Activated CD4-positive, alpha-beta T cell treated with anti-CD3 and anti-CD28 coated beads for 48 hours (primary cell): ENCODE measurements around the gene FAM53A.

Experiments
- DNase-seq: peaks from one replicate; pipeline ENCODE4 v3.0.0-alpha.2; 2020

Gene FAM53A

GRCh38 chr4:1601852-1602654, 82.1 kb downstream of the FAM53A start:
- no peak for DNase-seq

- DNase-seq, result no peak
These were observed 82.6 kb downstream of the FAM53A start for GRCh38 chr4:1601533-1601835.

GRCh38 chr4:1600811-1601532, 83.1 kb downstream of the FAM53A start:
- DNase-seq, result no peak

- no peak for DNase-seq
These were observed 83.8 kb downstream of the FAM53A start for GRCh38 chr4:1600211-1600780.

GRCh38 chr4:1599491-1600210, 84.5 kb downstream of the FAM53A start:
- DNase-seq, result no peak

GRCh38 chr4:1599026-1599481, 85.1 kb downstream of the FAM53A start:
- DNase-seq, result no peak

GRCh38 chr4:1598206-1599025, 85.7 kb downstream of the FAM53A start:
- no peak for DNase-seq

GRCh38 chr4:1597021-1597931, 86.8 kb downstream of the FAM53A start:
- no peak for DNase-seq

GRCh38 chr4:1596393-1596792, 87.7 kb downstream of the FAM53A start:
- no peak for DNase-seq

GRCh38 chr4:1595789-1596325, 88.3 kb downstream of the FAM53A start:
- no peak for DNase-seq

- no peak for DNase-seq
These were observed 89.0 kb downstream of the FAM53A start for GRCh38 chr4:1594871-1595788.

- no peak for DNase-seq
These were observed 90.2 kb downstream of the FAM53A start for GRCh38 chr4:1593881-1594345.

- no peak for DNase-seq
These were observed 90.7 kb downstream of the FAM53A start for GRCh38 chr4:1593458-1593857.

GRCh38 chr4:1592709-1593417, 91.2 kb downstream of the FAM53A start:
- no peak for DNase-seq

GRCh38 chr4:1592068-1592708, 91.9 kb downstream of the FAM53A start:
- no peak for DNase-seq

- no peak for DNase-seq
These were observed 93.0 kb downstream of the FAM53A start for GRCh38 chr4:1591107-1591506.

- DNase-seq, result no peak
These were observed 93.9 kb downstream of the FAM53A start for GRCh38 chr4:1590244-1590643.
